ENCODE measurements around the gene RASGRP3. TPM values are rescaled to one million over a fixed set of nuclear protein-coding genes. Genes with fewer than 3 reads are reported as not detected.

RASGRP3 gene
- total RNA-seq, 2 experiments from 2014 or later, result 6.3 to 8.4 TPM

DNA sequence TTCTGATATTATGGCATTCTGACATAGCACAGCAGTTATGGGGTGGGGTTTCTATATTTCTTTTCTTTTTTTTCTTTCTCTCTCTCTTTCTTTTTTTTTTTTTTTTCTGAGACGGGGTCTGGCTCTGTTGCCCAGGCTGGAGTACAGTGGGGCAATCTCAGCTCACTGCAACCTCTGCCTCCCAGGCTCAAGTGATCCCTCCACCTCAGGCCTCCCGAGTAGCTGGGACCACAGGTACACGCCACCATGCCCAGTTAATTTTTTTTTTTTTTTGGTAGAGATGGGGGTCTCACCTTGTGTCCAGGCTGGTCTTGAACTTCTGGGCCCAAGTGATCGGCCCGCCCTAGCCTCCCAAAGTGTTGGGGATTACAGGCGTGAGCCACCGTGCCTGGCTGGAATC, 130.2 kb downstream of the RASGRP3 start:
- Mint-ChIP-seq H3K27ac (no peak overlapping the region), H3K4me1 (no peaks in the 10 kb centered on the region), H3K27me3 (no peaks in the 10 kb centered on the region), H3K4me3 (no peak overlapping the region), H3K36me3 (ENCODE audit: low read depth) (no peaks in the 10 kb centered on the region), H3K9me3 (no peaks in the 10 kb centered on the region)
- POLR2A ChIA-PET, result no interaction called here
- CTCF ChIA-PET, result no interaction called here
- no peak for DNase-seq

DNA sequence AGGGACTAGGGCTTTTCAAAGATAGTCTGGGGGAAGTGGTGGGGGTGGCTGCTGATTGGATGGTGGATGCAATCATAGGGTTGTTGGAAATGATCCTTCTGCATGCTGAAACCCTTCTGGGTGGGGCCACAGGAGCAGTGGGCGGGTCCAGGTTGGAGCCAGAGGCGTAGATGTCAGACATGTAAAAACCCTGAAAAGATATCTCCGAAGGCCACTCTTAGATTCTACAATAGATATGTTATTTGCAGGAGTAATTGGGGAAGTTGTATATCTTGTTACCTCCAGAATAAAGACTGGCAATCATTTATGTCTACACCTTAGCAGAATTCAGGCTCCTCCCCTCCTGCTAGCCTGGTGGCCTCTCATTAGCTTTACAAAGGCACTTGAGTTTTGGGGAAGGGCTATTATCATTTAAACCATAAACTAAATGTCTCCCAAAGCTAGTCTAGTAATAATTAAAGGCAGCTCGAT, 130.8 kb downstream of the RASGRP3 start:
- Mint-ChIP-seq H3K36me3 (ENCODE audit: low read depth) (no peaks in the 10 kb centered on the region), H3K27me3 (no peaks in the 10 kb centered on the region), H3K27ac (no peak overlapping the region), H3K4me3 (no peak overlapping the region), H3K4me1 (no peaks in the 10 kb centered on the region), H3K9me3 (no peaks in the 10 kb centered on the region)
- DNase-seq, result no peak
- POLR2A ChIA-PET, result no interaction called here
- CTCF ChIA-PET, result no interaction called here

GRCh38 chr2:33607905-33608304, 131.5 kb downstream of the RASGRP3 start:
- no peak overlapping the region for H3K27ac Mint-ChIP-seq
- POLR2A ChIA-PET, result no interaction called here
- no peaks in the 10 kb centered on the region for H3K9me3 Mint-ChIP-seq
- CTCF ChIA-PET, result no interaction called here
- H3K4me3 Mint-ChIP-seq, result no peak overlapping the region
- no peak for DNase-seq
- H3K27me3 Mint-ChIP-seq, result no peaks in the 10 kb centered on the region
- no peaks in the 10 kb centered on the region for H3K36me3 Mint-ChIP-seq (ENCODE audit: low read depth)
- H3K4me1 Mint-ChIP-seq, result no peaks in the 10 kb centered on the region

GRCh38 chr2:33614190-33614589, 137.7 kb downstream of the RASGRP3 start:
- Mint-ChIP-seq H3K9me3 (peaks cover 13% of the 10 kb centered on the region), H3K36me3 (ENCODE audit: low read depth) (peaks cover 2% of the 10 kb centered on the region), H3K4me1 (peaks cover 5% of the 10 kb centered on the region), H3K4me3 (no peak overlapping the region), H3K27ac (no peak overlapping the region), H3K27me3 (no peaks in the 10 kb centered on the region)
- no peak for DNase-seq
- ChIA-PET POLR2A (no interaction called here), CTCF (no interaction called here)

Other genes starting within 250 kb of the RASGRP3 start
- 10 to 100 TPM; 31.3 to 32.2 TPM for gene FAM98A, start 122.7 kb downstream of the RASGRP3 start, total RNA-seq